Activated B cell treated with CpG ODN at 0.5 μM for 24 hours (primary cell): ENCODE results near the gene MVB12B. TPM values are rescaled to one million over a fixed set of nuclear protein-coding genes. Genes with fewer than 3 reads are reported as not detected.

Source experiments
- ATAC-seq: fragments of 200-7000 bp; cut with Tn5 transposase; one replicate; pipeline ENCODE4 v1.10.0; 2021; ENCODE audit warnings: low read depth, mild to moderate bottlenecking, moderate library complexity
- CTCF ChIA-PET: fragments of 350-600 bp; sonication (Branson Sonifier 250); formaldehyde crosslinking; loops from one replicate; lab custom pipeline; 2021; ENCODE audit warnings: antibody characterized with exemption; lab: Charles Lee
- POLR2A ChIA-PET: fragments of 350-600 bp; sonication (Branson Sonifier 250); formaldehyde crosslinking; loops from one replicate; lab custom pipeline; 2021; ENCODE audit warnings: antibody characterized with exemption; lab: Charles Lee
- DNase-seq: peaks from one replicate; pipeline ENCODE4 v3.0.0; 2022
- H3K27ac Mint-ChIP-seq: one replicate; pipeline ENCODE4 v1.8.0; 2020; ENCODE audit warnings: mixed read lengths
- H3K27me3 Mint-ChIP-seq: one replicate; pipeline ENCODE4 v1.8.0; 2021; ENCODE audit warnings: mixed read lengths
- H3K36me3 Mint-ChIP-seq: one replicate; pipeline ENCODE4 v1.8.0; 2021; ENCODE audit warnings: low read depth, mixed read lengths
- H3K4me1 Mint-ChIP-seq: one replicate; pipeline ENCODE4 v1.8.0; 2021; ENCODE audit warnings: mixed read lengths
- H3K4me3 Mint-ChIP-seq: one replicate; pipeline ENCODE4 v1.8.0; 2020; ENCODE audit warnings: mild to moderate bottlenecking, mixed read lengths
- H3K9me3 Mint-ChIP-seq: one replicate; pipeline ENCODE4 v1.8.0; 2020; ENCODE audit warnings: mixed read lengths
- intact Hi-C: fragments of 100-400 bp; cut with micrococcal nuclease; formaldehyde crosslinking; loops from one replicate; pipeline ENCODE4 v1.15.1; 2024
- total RNA-seq: library from RNA; stranded (reverse); gene quantifications from 2 replicates; pipeline ENCODE4 v1.2.3, GENCODE V29; 2022
- TF ChIP-seq, protein P1 (sequence below): fragments of 200-600 bp; IDR thresholded peaks from one replicate; pipeline ENCODE4 v1.8.0; 2022; ENCODE audit warnings: antibody characterized with exemption, mild to moderate bottlenecking

MVB12B gene
- total RNA-seq, 1 donor from 2014 or later: 2.5 TPM

DNA sequence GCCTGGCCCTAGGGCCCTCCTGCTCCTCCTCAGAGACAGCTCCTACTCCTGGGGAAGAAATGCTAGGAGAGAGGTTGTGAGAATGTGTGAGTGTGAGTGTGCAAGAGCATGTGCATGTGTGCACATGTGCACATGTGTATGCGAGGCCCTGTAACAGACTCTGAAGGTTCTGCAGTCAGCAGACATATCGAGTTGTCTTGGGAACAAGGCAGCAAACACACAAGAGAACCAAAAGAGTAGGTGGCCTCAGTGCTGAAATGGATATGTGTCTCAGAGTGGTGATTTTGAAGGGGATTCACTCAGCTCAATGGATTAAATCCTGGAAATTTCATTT is 50.5 kb downstream of the MVB12B start:
- Mint-ChIP-seq H3K4me3 (no peak overlapping the region), H3K27me3 (peaks cover 14% of the 10 kb centered on the region), H3K4me1 (peaks cover 3% of the 10 kb centered on the region), H3K36me3 (no peaks in the 10 kb centered on the region), H3K9me3 (no peaks in the 10 kb centered on the region), H3K27ac (no peak overlapping the region)
- TF ChIP-seq, protein P1, sequence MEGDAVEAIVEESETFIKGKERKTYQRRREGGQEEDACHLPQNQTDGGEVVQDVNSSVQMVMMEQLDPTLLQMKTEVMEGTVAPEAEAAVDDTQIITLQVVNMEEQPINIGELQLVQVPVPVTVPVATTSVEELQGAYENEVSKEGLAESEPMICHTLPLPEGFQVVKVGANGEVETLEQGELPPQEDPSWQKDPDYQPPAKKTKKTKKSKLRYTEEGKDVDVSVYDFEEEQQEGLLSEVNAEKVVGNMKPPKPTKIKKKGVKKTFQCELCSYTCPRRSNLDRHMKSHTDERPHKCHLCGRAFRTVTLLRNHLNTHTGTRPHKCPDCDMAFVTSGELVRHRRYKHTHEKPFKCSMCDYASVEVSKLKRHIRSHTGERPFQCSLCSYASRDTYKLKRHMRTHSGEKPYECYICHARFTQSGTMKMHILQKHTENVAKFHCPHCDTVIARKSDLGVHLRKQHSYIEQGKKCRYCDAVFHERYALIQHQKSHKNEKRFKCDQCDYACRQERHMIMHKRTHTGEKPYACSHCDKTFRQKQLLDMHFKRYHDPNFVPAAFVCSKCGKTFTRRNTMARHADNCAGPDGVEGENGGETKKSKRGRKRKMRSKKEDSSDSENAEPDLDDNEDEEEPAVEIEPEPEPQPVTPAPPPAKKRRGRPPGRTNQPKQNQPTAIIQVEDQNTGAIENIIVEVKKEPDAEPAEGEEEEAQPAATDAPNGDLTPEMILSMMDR: no peak
- CTCF ChIA-PET: interaction anchor here (1.1 kb wide), 1 partner anchor 22 kb away, joined by 4 read pairs; no protein-coding TSS in a partner anchor
- intact Hi-C loops: no loop called here
- DNase-seq: no peak
- POLR2A ChIA-PET: no interaction called here
- ATAC-seq: no peak

DNA sequence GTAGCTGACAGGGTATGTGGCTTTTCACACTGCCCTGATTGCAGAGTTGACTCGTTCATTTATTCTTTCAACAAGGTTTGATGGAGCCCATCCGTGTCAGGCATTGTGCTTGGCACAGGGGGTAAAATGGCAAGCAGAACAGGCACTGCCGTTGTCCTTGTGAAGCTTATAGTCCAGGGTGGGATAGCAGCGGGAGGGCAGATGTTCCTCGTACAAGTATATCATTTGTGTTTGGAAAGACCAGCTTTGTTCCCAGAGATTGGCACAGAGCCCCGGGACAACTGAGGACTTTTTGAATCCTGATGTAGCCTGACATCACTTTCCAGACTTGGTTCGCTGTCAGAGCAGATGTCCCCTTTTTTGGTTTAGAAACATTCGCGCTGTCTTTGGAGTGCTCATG is 50.9 kb downstream of the MVB12B start:
- Mint-ChIP-seq H3K4me3 (no peak overlapping the region), H3K36me3 (no peaks in the 10 kb centered on the region), H3K4me1 (peaks cover 3% of the 10 kb centered on the region), H3K27me3 (peaks cover 14% of the 10 kb centered on the region), H3K9me3 (no peaks in the 10 kb centered on the region), H3K27ac (no peak overlapping the region)
- intact Hi-C loops: no loop called here
- TF ChIP-seq, protein P1: no peak
- ATAC-seq (no peak), DNase-seq (no peak)
- ChIA-PET POLR2A (no interaction called here), CTCF (interaction anchor here (1.1 kb wide), 1 partner anchor 21 kb away, joined by 4 read pairs; no protein-coding TSS in a partner anchor)

DNA sequence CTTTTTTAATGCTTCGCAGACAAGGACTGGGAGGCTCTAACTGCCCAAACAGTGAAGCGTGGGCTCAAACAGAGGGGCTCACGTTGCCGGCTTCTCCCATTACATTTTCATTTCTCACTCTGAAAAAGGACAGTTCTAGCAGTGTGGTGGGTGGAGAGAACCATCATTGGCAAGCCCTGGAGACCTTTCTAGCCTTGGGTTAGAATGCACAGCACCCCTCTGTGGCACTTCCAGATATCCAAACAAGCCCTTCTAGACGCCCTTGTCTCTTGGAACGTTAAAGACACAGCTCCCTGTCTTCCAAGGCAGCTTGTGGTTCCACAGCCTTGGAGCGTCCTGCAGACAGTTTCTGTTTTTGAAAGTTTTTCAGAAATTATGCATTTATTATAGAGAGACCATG is 52.1 kb downstream of the MVB12B start:
- intact Hi-C loops: no loop called here

DNA sequence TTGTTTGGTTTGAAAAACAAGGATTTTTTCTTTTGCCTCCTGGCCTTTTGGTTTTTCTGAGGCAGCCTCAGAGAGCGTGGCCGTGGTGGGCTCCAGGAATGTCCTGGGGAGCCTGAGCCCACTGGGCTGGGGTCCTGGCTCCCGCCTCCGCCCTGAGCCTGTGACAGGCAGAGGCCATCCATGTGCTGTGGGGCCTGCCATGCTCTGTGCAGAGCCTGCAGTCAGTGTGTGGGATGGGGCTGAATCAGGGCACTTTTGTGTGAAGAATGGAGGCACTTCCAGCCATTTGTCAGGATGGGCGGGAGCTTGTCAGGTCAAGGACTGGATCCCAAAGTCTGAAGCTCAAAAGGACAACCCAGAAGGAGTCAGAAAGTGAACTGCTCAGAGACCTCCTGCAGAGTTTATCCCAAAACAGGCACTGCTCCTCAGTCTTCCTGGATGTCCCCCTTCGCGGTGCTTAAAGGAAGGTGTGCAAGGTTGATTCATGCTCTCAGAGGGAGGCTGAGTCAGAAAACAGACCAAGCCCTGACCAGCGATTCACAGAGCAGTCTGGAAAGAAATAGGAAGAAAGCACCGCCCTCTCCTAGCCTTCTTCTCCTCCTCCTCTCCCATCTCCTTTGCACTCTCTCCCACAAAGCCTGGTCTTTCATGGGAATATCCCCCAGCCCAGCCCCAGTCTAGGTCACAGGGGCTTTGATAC is 53.2 kb downstream of the MVB12B start:
- ChIA-PET POLR2A (no interaction called here), CTCF (no interaction called here)
- H3K9me3 Mint-ChIP-seq: no peaks in the 10 kb centered on the region
- TF ChIP-seq, protein P1: no peak
- DNase-seq: no peak
- peaks cover 3% of the 10 kb centered on the region for H3K4me1 Mint-ChIP-seq
- peaks cover 14% of the 10 kb centered on the region for H3K27me3 Mint-ChIP-seq
- no peak overlapping the region for H3K27ac Mint-ChIP-seq
- intact Hi-C loops: no loop called here
- no peak for ATAC-seq
- H3K36me3 Mint-ChIP-seq: no peaks in the 10 kb centered on the region
- H3K4me3 Mint-ChIP-seq: no peak overlapping the region

More for the DNA sequence above, 52.1 kb downstream of the MVB12B start:
- ChIA-PET CTCF (no interaction called here), POLR2A (no interaction called here)
- Mint-ChIP-seq H3K4me3 (no peak overlapping the region), H3K9me3 (no peaks in the 10 kb centered on the region), H3K36me3 (no peaks in the 10 kb centered on the region), H3K27ac (no peak overlapping the region), H3K27me3 (peaks cover 14% of the 10 kb centered on the region), H3K4me1 (peaks cover 3% of the 10 kb centered on the region)
- TF ChIP-seq, protein P1: no peak
- no peak for DNase-seq
- ATAC-seq: no peak

DNA sequence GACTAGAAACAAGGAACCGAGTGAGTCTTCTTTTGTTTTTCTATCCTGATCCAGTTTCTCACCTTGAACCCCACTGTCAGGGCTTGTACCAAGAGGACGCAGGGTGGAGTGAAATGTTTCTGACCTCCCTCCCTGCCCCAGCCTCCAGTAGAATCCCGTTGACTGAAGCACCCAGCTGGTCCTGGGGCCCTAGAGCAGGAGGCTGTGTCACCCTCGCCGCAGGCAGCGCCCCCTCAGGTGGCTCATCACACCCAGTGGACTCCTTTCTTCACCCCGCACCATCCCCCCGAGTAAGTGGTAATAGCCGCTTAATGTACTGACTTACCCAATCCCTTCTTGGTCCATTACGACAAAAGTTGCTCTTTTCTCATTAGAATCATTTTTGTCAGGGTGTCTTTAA is 53.8 kb downstream of the MVB12B start:
- H3K4me1 Mint-ChIP-seq: peaks cover 2% of the 10 kb centered on the region
- H3K9me3 Mint-ChIP-seq: no peaks in the 10 kb centered on the region
- ATAC-seq (no peak), DNase-seq (no peak)
- H3K27ac Mint-ChIP-seq: no peak overlapping the region
- H3K4me3 Mint-ChIP-seq: no peak overlapping the region
- TF ChIP-seq, protein P1: no peak
- ChIA-PET POLR2A (no interaction called here), CTCF (no interaction called here)
- intact Hi-C loops: no loop called here
- H3K27me3 Mint-ChIP-seq: peaks cover 13% of the 10 kb centered on the region
- H3K36me3 Mint-ChIP-seq: no peaks in the 10 kb centered on the region
